ENCODE results near the gene TLX1.

DNA sequence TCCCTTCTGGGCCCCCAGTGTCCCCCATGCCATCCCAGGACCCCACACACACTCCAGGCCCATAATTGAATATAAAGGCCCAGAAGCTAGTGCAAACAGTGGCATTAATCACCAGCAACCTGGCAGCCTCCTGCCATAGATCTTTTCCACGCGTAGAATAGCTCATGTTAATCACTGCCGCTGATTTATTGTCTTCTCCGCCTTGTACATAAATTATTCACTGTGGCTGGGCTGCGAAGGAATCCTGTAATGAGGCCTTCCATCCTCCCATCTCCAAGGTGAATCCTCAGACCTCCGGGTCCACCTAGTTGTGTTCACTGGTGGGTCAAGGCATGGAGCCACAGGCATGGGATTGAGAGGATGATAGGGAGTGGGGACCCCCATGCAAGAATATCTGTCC lies 36.1 kb upstream of the TLX1 start:
- TF ChIP-seq, protein P1, sequence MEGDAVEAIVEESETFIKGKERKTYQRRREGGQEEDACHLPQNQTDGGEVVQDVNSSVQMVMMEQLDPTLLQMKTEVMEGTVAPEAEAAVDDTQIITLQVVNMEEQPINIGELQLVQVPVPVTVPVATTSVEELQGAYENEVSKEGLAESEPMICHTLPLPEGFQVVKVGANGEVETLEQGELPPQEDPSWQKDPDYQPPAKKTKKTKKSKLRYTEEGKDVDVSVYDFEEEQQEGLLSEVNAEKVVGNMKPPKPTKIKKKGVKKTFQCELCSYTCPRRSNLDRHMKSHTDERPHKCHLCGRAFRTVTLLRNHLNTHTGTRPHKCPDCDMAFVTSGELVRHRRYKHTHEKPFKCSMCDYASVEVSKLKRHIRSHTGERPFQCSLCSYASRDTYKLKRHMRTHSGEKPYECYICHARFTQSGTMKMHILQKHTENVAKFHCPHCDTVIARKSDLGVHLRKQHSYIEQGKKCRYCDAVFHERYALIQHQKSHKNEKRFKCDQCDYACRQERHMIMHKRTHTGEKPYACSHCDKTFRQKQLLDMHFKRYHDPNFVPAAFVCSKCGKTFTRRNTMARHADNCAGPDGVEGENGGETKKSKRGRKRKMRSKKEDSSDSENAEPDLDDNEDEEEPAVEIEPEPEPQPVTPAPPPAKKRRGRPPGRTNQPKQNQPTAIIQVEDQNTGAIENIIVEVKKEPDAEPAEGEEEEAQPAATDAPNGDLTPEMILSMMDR (IDR thresholded peaks at IDR 0.05), result no peak
- TF ChIP-seq POLR2A (IDR thresholded peaks at IDR 0.05), result no peak

All from body of pancreas (tissue), 4 donors.